BJ (cell line): ENCODE measurements around the gene SPRN. TPM values are rescaled to one million over a fixed set of nuclear protein-coding genes. Genes with fewer than 3 reads are reported as not detected.

ENCODE experiments used
- CTCF ChIA-PET: fragments of 350-600 bp; formaldehyde crosslinking; extraction: SDS; loops from one replicate; lab custom pipeline; 2021; ENCODE audit warnings: antibody characterized with exemption, inconsistent platforms; lab: Yijun Ruan, JAX
- POLR2A ChIA-PET: fragments of 300-600 bp; sonication (Branson Sonifier 250); formaldehyde crosslinking; extraction: SDS; loops from one replicate; lab custom pipeline; 2021; ENCODE audit warnings: antibody characterized with exemption; lab: Charles Lee
- DNase-seq: peaks from one replicate; pipeline ENCODE4 v3.0.0-alpha.2; 2011; ENCODE audit warnings: low read depth
- H3K27me3 ChIP-seq: 2 replicates; pipeline ENCODE4 v1.6.0; 2011; ENCODE audit warnings: low read length; ENCODE audit not compliant: control insufficient read depth, insufficient read depth
- H3K36me3 ChIP-seq: 2 replicates; pipeline ENCODE4 v1.5.1; 2011; ENCODE audit warnings: low read length; ENCODE audit not compliant: control insufficient read depth, insufficient read depth
- H3K4me3 ChIP-seq: 2 replicates; pipeline ENCODE4 v1.5.1; 2011; ENCODE audit warnings: low read depth, mild to moderate bottlenecking, control low read depth, low read length
- polyA plus RNA-seq: library from polyadenylated mRNA; depleted of rRNA; stranded (reverse); fragments of >200 nt; gene quantifications from 2 replicates; pipeline ENCODE4 v1.2.3, GENCODE V29; 2011
- TF ChIP-seq, protein P1 (sequence below): IDR thresholded peaks from 2 replicates; pipeline ENCODE4 v1.5.1; 2011; ENCODE audit warnings: low read depth, mild to moderate bottlenecking, control low read depth, inconsistent platforms, low read length, moderate library complexity; ENCODE audit not compliant: insufficient read depth

The SPRN gene
- polyA plus RNA-seq, 1 experiment, result 3.0 TPM

DNA sequence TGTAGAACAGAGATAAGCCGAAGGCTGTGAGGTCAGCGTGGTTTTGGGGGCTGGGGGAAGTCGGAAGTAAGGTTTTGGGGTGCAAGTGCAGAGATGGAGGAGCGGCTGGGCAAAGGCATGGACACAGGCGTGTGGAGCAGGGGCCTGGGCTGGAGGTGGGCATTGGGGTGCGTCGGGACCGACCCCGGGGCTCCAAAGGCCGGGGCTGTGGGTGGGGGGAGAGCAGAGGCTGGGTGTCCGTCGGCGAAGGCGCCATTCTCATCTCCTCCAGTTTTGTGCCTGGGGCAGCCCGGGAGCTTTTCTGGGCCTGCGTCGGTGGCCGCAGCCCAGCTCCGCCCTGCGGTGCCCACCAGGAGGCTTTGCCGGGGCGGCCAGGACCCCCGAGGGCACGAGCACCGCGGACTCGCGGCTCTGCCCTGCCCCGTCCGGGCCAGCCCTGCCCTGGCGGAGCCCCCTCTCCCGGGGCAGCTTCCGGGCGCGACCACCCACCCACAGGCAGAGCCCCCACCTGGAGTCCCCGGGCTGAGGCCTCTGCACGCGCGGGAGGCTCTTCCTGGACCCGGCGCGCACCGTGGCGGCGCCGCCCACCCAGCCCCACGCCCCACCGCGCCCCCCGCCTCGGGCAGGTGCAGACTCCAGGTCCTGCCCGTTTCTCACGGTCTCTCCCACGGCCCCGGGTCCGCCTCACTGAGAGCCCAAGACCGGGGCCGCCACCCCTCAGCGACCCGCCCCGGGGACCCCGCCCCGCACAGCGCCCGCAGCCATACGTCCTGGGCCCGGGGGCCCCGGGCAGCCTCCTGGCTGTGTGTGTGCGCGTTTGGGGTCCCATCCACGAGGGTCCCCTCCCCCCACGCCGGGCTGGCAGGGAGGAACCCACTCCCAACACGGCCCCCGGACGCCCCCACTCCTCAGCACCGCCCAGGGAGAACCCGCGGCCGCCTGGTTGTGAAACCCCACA, 21.6 kb upstream of the SPRN start:
- no peak overlapping the region for H3K4me3 ChIP-seq
- no peaks in the 10 kb centered on the region for H3K36me3 ChIP-seq
- ChIA-PET POLR2A (no interaction called here), CTCF (no interaction called here)
- no peaks in the 10 kb centered on the region for H3K27me3 ChIP-seq
- no peak for DNase-seq
- TF ChIP-seq, protein P1, sequence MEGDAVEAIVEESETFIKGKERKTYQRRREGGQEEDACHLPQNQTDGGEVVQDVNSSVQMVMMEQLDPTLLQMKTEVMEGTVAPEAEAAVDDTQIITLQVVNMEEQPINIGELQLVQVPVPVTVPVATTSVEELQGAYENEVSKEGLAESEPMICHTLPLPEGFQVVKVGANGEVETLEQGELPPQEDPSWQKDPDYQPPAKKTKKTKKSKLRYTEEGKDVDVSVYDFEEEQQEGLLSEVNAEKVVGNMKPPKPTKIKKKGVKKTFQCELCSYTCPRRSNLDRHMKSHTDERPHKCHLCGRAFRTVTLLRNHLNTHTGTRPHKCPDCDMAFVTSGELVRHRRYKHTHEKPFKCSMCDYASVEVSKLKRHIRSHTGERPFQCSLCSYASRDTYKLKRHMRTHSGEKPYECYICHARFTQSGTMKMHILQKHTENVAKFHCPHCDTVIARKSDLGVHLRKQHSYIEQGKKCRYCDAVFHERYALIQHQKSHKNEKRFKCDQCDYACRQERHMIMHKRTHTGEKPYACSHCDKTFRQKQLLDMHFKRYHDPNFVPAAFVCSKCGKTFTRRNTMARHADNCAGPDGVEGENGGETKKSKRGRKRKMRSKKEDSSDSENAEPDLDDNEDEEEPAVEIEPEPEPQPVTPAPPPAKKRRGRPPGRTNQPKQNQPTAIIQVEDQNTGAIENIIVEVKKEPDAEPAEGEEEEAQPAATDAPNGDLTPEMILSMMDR, result no peak

DNA sequence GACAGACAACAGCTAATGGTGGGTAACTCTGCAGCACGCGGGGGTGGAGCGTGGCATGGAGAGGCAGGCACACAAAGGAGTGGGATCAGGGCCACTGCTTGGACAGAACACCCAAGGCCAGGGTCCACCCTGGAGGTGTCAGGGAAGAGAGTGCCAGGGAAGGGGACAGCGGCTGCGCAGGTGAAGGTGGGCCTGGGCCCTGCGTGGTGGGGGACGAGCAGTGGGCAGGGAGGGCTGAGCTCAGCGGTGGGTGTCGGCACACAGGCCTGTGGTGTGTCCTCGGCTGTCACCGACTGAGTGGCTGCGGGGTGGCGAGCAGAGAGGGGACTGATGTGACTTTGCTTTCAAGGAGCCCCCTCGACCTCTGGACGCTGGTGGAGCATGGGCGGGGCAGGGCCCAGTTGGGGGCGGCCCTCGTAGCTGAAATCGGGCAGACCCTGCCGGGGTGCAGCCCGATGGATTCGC, 20.9 kb upstream of the SPRN start:
- CTCF ChIA-PET, result no interaction called here
- Histone ChIP-seq H3K27me3 (no peaks in the 10 kb centered on the region), H3K36me3 (no peaks in the 10 kb centered on the region), H3K4me3 (no peak overlapping the region)
- no peak for DNase-seq
- TF ChIP-seq, protein P1, result no peak
- POLR2A ChIA-PET, result no interaction called here

DNA sequence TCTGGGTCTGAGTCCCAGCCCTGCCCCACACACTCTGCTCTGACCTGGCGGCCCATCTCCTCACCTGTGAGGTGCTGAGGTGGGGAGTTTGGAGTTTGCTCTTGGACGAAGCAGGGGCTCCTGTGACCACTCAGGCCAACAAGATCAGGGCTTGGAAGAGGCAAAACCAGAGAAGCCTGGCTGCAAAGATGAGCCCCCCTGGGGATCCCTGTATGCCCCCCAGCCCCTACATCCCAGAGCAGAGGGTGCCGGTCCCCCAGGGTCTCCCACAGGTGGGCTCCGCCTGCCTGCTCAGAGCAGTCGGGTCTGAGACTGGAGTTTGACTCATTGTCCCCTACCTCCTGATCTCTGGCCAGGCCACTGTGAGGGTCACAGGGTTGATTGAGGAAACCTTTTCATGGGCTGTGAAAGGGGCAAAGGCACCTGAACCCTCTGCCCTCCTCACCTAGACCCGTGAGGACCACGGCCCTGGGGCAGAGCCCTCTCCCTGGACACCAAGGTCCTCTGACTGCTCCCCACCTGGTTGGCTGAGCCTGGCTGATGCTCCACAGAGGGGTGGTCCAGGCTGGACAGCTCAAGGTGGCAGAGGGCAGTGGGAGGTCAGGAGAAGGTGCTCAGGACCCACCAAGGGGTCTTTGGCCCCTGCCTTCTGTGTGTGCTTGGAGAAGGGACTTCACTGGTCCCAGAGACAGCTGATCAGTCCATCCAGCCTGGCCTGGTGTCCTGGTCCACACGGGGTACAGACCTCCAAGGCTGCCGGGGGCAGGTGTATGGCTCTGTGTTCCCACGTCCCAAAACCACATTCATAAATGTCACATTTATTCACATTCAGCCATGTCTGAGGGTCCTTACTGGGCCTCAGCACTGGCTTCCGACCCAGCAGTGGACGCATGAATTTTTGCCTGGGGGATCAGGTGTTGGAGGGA, 20.2 kb upstream of the SPRN start:
- no peaks in the 10 kb centered on the region for H3K27me3 ChIP-seq
- no peak for DNase-seq
- H3K36me3 ChIP-seq, result no peaks in the 10 kb centered on the region
- TF ChIP-seq, protein P1, result no peak
- POLR2A ChIA-PET, result no interaction called here
- no peak overlapping the region for H3K4me3 ChIP-seq
- CTCF ChIA-PET, result no interaction called here

DNA sequence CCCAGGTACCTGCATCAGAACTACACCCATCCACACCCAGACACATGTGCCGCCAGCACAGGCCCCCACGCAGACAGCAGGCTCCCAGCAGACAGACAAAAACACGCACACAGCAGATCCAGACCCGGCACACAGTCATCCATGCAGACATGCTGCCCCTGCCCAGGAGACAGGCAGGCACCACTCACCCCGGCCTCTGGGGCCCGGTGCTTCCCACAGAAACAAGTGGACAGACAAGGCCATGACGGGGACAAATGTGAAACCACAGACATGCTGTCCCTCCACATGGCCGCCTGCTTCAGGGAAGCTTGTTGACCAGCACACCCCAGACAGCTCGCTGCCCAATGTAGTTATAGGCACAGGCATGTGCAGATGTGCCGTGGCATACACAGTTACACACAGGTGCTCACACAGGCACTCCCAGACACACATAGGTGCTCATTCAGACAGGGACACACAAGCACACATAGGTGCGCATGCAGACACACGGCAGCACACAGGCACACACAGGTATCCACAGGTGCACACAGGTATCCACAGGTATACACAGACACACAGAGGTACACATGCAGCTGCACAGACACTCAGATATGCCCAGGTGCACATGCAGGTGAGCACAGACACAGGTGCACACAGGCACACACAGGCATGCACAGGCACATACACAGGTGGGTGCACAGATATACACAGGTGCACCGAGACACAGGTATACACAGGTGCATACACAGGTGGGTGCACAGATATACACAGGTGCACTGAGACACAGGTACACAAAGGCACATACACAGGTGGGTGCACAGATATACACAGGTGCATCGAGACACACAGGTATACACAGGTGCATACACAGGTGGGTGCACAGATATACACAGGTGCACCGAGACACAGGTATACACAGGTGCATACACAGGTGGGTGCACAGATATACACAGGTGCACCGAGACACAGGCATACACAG, 18.8 kb upstream of the SPRN start:
- Histone ChIP-seq H3K36me3 (no peaks in the 10 kb centered on the region), H3K27me3 (no peaks in the 10 kb centered on the region), H3K4me3 (no peak overlapping the region)
- POLR2A ChIA-PET, result no interaction called here
- TF ChIP-seq, protein P1, result no peak
- DNase-seq, result no peak
- CTCF ChIA-PET, result interaction anchor here (0.6 kb wide), 1 partner anchor 9 kb away, joined by 3 read pairs; no protein-coding TSS in a partner anchor
